Fibroblast of villous mesenchyme (primary cell): Measurements from ENCODE around the gene DAB2. TPM values are rescaled to one million over a fixed set of nuclear protein-coding genes. Genes with fewer than 3 reads are reported as not detected.

Source experiments
- DNase-seq: peaks from one replicate; pipeline ENCODE4 v3.0.0-alpha.2; 2010; ENCODE audit warnings: low read depth
- H3K4me3 ChIP-seq: 2 replicates; pipeline ENCODE4 v1.5.1; 2011; ENCODE audit warnings: low read depth, mild to moderate bottlenecking, low read length
- total RNA-seq: library from RNA; depleted of rRNA; stranded (reverse); fragments of >200 nt; gene quantifications from 2 replicates; pipeline ENCODE4 v1.2.3, GENCODE V29; 2012
- TF ChIP-seq, protein P1 (sequence below): IDR thresholded peaks from 2 replicates; pipeline ENCODE4 v1.5.1; 2012; ENCODE audit warnings: low read depth, mild to moderate bottlenecking, low read length; ENCODE audit not compliant: insufficient read depth

Gene DAB2
- total RNA-seq, 1 donor = 332 TPM

DNA sequence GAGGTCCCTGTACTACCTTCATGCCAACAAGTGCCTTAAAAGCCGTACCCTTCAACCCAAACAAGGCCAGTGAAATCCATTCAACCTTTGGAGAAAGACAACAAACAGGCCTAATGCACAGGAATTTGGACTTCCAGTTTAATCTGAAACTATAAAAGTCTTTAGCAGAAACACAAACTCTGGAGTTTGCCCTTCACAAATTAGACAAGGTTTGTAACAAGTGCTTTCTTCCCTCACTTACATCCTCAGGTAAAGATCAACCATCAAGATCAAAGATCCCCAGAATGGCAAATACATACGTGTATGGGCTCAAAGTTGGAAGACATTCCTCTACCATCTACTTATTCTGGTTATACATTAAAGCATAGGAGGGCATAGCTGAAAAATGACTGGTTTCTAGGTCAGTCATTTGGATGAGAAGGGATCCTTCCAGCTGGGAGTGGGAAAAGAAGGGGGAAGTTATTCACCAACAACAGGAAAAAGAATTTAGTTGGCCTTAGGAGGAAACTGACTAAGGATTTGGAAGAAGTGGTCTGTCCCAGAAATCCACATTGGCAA, 2.0 kb downstream of the DAB2 start:
- no peak for DNase-seq
- peak overlapping the region; percentile 93 for H3K4me3 ChIP-seq
- TF ChIP-seq, protein P1, sequence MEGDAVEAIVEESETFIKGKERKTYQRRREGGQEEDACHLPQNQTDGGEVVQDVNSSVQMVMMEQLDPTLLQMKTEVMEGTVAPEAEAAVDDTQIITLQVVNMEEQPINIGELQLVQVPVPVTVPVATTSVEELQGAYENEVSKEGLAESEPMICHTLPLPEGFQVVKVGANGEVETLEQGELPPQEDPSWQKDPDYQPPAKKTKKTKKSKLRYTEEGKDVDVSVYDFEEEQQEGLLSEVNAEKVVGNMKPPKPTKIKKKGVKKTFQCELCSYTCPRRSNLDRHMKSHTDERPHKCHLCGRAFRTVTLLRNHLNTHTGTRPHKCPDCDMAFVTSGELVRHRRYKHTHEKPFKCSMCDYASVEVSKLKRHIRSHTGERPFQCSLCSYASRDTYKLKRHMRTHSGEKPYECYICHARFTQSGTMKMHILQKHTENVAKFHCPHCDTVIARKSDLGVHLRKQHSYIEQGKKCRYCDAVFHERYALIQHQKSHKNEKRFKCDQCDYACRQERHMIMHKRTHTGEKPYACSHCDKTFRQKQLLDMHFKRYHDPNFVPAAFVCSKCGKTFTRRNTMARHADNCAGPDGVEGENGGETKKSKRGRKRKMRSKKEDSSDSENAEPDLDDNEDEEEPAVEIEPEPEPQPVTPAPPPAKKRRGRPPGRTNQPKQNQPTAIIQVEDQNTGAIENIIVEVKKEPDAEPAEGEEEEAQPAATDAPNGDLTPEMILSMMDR = no peak

DNA sequence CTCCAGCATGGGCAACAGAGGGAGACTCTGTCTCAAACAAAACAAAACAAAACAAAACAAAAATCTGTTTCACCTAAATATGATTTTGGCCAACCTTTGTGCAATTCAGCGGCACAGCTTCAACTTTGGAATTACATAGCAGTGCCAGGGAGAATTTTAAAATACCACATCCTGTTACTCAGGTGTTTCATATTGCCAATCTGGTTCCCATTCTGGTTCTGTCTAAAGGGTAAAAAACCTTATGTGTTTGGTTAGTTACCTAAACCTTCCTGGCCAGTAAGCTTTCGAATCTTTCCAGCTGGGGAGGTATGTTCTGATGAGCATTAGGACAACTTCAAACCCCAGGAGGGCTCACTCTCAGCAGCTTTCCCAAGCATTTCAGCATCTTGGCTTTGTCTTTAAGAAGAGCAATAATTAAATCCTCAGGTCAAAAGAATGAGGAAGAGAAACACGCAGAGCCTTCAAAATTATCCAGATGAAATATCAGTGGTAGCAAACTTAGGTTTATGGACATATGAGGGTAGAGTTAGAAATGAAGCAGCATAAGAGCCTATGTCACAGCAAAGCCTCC, 2.7 kb downstream of the DAB2 start:
- TF ChIP-seq, protein P1 = no peak
- H3K4me3 ChIP-seq = peak overlapping the region; percentile 93
- DNase-seq = no peak

- H3K4me3 ChIP-seq = peak overlapping the region; percentile 93
- TF ChIP-seq, protein P1 = no peak
- peak; percentile 51 for DNase-seq
Measured at GRCh38 chr5:39420482-39421145, 4.2 kb downstream of the DAB2 start.

- no peak for DNase-seq
- no peak overlapping the region for H3K4me3 ChIP-seq
- TF ChIP-seq, protein P1 = no peak
Measured at GRCh38 chr5:39419796-39420195, 5.0 kb downstream of the DAB2 start.

- no peak for DNase-seq
- H3K4me3 ChIP-seq = no peak overlapping the region
- TF ChIP-seq, protein P1 = no peak
Measured at GRCh38 chr5:39417979-39418378, 6.8 kb downstream of the DAB2 start.

- no peak for DNase-seq
- TF ChIP-seq, protein P1 = no peak
- H3K4me3 ChIP-seq = no peak overlapping the region
Measured at GRCh38 chr5:39415201-39415600, 9.6 kb downstream of the DAB2 start.
